A673 (cell line): Measurements from ENCODE around the gene GPER1. TPM values are rescaled to one million over a fixed set of nuclear protein-coding genes. Genes with fewer than 3 reads are reported as not detected.
"Not testable (repeated sequence)": the region's sequence is repeated elsewhere in the genome, so short reads cannot be mapped to it uniquely, and the experiment has no call there.

Experiments
- Bru-seq: library from RNA; stranded (reverse); fragments of 400-500 nt; gene quantifications from one replicate; lab custom pipeline; 2021; lab: Mats Ljungman, UMichigan
- BruChase-seq, 2 experiments: library from RNA; stranded (reverse); fragments of 400-500 nt; gene quantifications; one replicate each; lab custom pipeline; 2021; lab: Mats Ljungman, UMichigan
- BruUV-seq: library from RNA; stranded (reverse); fragments of 400-500 nt; replicated peaks from 2 replicates; lab custom pipeline; 2021; lab: Mats Ljungman, UMichigan
- CTCF ChIA-PET: fragments of 300-600 bp; sonication (Branson Sonifier 250); formaldehyde crosslinking; loops from one replicate; lab custom pipeline; 2022; ENCODE audit warnings: antibody characterized with exemption; lab: Charles Lee
- POLR2A ChIA-PET: fragments of 300-600 bp; sonication (Branson Sonifier 250); formaldehyde crosslinking; loops from one replicate; lab custom pipeline; 2022; ENCODE audit warnings: antibody characterized with exemption; ENCODE audit not compliant: low non-redundant PET; lab: Charles Lee
- DNase-seq: peaks from one replicate; pipeline ENCODE4 v3.0.0-alpha.2; 2015; ENCODE audit warnings: low spot score
- H3K27ac ChIP-seq: fragments of 200-600 bp; sonication (generic); 2 replicates; pipeline ENCODE4 v1.5.1; 2016; ENCODE audit warnings: mixed run types, low read depth, mild to moderate bottlenecking, mixed read lengths, antibody characterized with exemption, low read length; ENCODE audit not compliant: poor library complexity, severe bottlenecking
- H3K27me3 ChIP-seq: fragments of 200-600 bp; sonication (generic); replicated peaks from 2 replicates; pipeline ENCODE4 v1.6.1; 2017; ENCODE audit warnings: mixed run types, low read depth, mild to moderate bottlenecking, mixed read lengths, antibody characterized with exemption, low read length; ENCODE audit not compliant: insufficient read depth, poor library complexity
- H3K36me3 ChIP-seq: fragments of 200-600 bp; sonication (generic); 2 replicates; pipeline ENCODE4 v1.6.1; 2016; ENCODE audit warnings: mixed run types, mild to moderate bottlenecking, mixed read lengths, antibody characterized with exemption, low read length; ENCODE audit not compliant: insufficient read depth, poor library complexity, severe bottlenecking
- H3K4me1 ChIP-seq: fragments of 200-600 bp; sonication (generic); 2 replicates; pipeline ENCODE4 v1.6.1; 2017; ENCODE audit warnings: mixed run types, mild to moderate bottlenecking, mixed read lengths, antibody characterized with exemption, low read length; ENCODE audit not compliant: insufficient read depth, poor library complexity, severe bottlenecking
- H3K4me3 ChIP-seq: fragments of 200-600 bp; sonication (generic); 2 replicates; pipeline ENCODE4 v1.5.1; 2016; ENCODE audit warnings: low read depth, mixed run types, mild to moderate bottlenecking, mixed read lengths, low read length; ENCODE audit not compliant: poor library complexity, severe bottlenecking
- H3K9me3 ChIP-seq: fragments of 200-600 bp; sonication (generic); 2 replicates; pipeline ENCODE4 v1.6.1; 2016; ENCODE audit warnings: mixed run types, low read depth, mild to moderate bottlenecking, mixed read lengths, antibody characterized with exemption, low read length; ENCODE audit not compliant: poor library complexity, severe bottlenecking
- CTCF ChIP-seq: fragments of 300-800, 200-600 bp; sonication (generic); conservative IDR thresholded peaks from 2 replicates; pipeline ENCODE4 v1.5.1; 2017; ENCODE audit warnings: low read depth, mild to moderate bottlenecking, antibody characterized with exemption, low read length, moderate library complexity, mixed read lengths
- EZH2 ChIP-seq: fragments of 200-600 bp; sonication (generic); IDR thresholded peaks from 2 replicates; pipeline ENCODE4 v1.6.1; 2017; ENCODE audit warnings: borderline replicate concordance, low read depth, mild to moderate bottlenecking, mixed read lengths, antibody characterized with exemption, low read length; ENCODE audit not compliant: poor library complexity, severe bottlenecking
- intact Hi-C: fragments of 100-400 bp; cut with micrococcal nuclease; formaldehyde crosslinking; loops from one replicate; pipeline ENCODE4 v1.10.0; 2022; ENCODE audit not compliant: unreplicated experiment
- long read RNA-seq: library from polyadenylated mRNA; stranded (forward); transcript quantifications from one replicate; pipeline ENCODE4 v2.0.0, GENCODE V29; 2022
- total RNA-seq: library from RNA; stranded (reverse); gene quantifications from 2 replicates; pipeline ENCODE4 v1.2.3, GENCODE V29; 2021

Gene GPER1
- total RNA-seq (0.37 and 0.63 TPM in 2 replicates), Bru-seq, nascent RNA (percentile 19 among the genes with signal in this experiment), BruChase-seq, experiment 1, labeled RNA remaining after a 2-hour chase (percentile 19 among the genes with signal in this experiment), BruChase-seq, experiment 2, labeled RNA remaining after a 6-hour chase (percentile 17 among the genes with signal in this experiment)
- long read RNA-seq, partial matches to known transcripts, result 0 of 3 reads
- long read RNA-seq, other reads (novel, unspliced or antisense), result 0 of 3 reads

- BruUV-seq, result no TSS peak
- peak within 1 kb of the TSS; percentile 22 for H3K27ac ChIP-seq
- no peaks in the 10 kb centered on the region for H3K9me3 ChIP-seq
- peaks cover 12% of the 10 kb centered on the region for H3K4me1 ChIP-seq
- DNase-seq, result no peak
- H3K4me3 ChIP-seq, result peak within 1 kb of the TSS; percentile 25
- ChIA-PET POLR2A (no interaction called here), CTCF (no interaction called here)
- H3K36me3 ChIP-seq, result no peaks in the 10 kb centered on the region
- TF ChIP-seq EZH2, result no peak
- TF ChIP-seq CTCF, result no peak
- no peaks in the 10 kb centered on the region for H3K27me3 ChIP-seq
- intact Hi-C loops, result no loop called here
These were observed at the start of gene GPER1 for GRCh38 chr7:1087952-1088920. TSS of gene GPER1 (plus strand) at chr7:1088113. CDS start at chr7:1091729, 3,616 bp downstream.

GRCh38 chr7:1040233-1040632, 47.7 kb upstream of the GPER1 start:
- Histone ChIP-seq H3K27ac (peak overlapping the region; percentile 37), H3K4me1 (peaks cover 28% of the 10 kb centered on the region)
- H3K4me3 ChIP-seq, CTCF ChIA-PET, BruUV-seq, intact Hi-C loops, H3K36me3 ChIP-seq, H3K27me3 ChIP-seq, H3K9me3 ChIP-seq, DNase-seq: not testable (repeated sequence)
- POLR2A ChIA-PET, result interaction anchor here (0.7 kb wide), 1 partner anchor 26 kb away, joined by 9 read pairs; no protein-coding TSS in a partner anchor

- ChIA-PET POLR2A (interaction anchor here (0.7 kb wide), 1 partner anchor 25 kb away, joined by 9 read pairs; no protein-coding TSS in a partner anchor), CTCF (no interaction called here)
- Histone ChIP-seq H3K36me3 (no peaks in the 10 kb centered on the region), H3K27ac (peak overlapping the region; percentile 37), H3K4me1 (peaks cover 29% of the 10 kb centered on the region), H3K27me3 (no peaks in the 10 kb centered on the region), H3K4me3 (no peak overlapping the region), H3K9me3 (no peaks in the 10 kb centered on the region)
- intact Hi-C loops, result no loop called here
- TF ChIP-seq EZH2 (no peak), CTCF (no peak)
- DNase-seq, result no peak
- no TSS peak for BruUV-seq
These were observed 47.1 kb upstream of the GPER1 start for GRCh38 chr7:1040790-1041189.
